GM23338 (cell line): ENCODE results near the gene TIMM13. TPM values are rescaled to one million over a fixed set of nuclear protein-coding genes. Genes with fewer than 3 reads are reported as not detected.

Experiments
- ATAC-seq: fragments of 200-7000 bp; cut with Tn5 transposase; 3 replicates; pipeline ENCODE4 v1.9.1; 2020
- DNase-seq: peaks from one replicate; pipeline ENCODE4 v3.0.0-alpha.2; 2015; ENCODE audit warnings: low spot score
- H2AFZ ChIP-seq: fragments of 200-600 bp; sonication (generic); 2 replicates; pipeline ENCODE4 v1.8.0; 2016; ENCODE audit warnings: antibody characterized with exemption, mild to moderate bottlenecking, moderate library complexity
- H3F3A ChIP-seq: fragments of 200-600 bp; sonication (generic); replicated peaks from 2 replicates; pipeline ENCODE4 v1.8.0; 2017; ENCODE audit warnings: antibody characterized with exemption, mixed run types, low read depth
- H3K27ac ChIP-seq: fragments of 200-600 bp; sonication (generic); 2 replicates; pipeline ENCODE4 v1.6.1; 2016; ENCODE audit warnings: low read depth
- H3K27me3 ChIP-seq: fragments of 200-600 bp; sonication (generic); 2 replicates; pipeline ENCODE4 v1.8.0; 2016; ENCODE audit warnings: mild to moderate bottlenecking, mixed run types, moderate library complexity; ENCODE audit not compliant: insufficient read depth
- H3K36me3 ChIP-seq: fragments of 200-600 bp; sonication (generic); 2 replicates; pipeline ENCODE4 v1.8.0; 2016; ENCODE audit warnings: mild to moderate bottlenecking; ENCODE audit not compliant: insufficient read depth
- H3K4me1 ChIP-seq: fragments of 200-600 bp; sonication (generic); 2 replicates; pipeline ENCODE4 v1.8.0; 2016; ENCODE audit warnings: mild to moderate bottlenecking, moderate library complexity; ENCODE audit not compliant: insufficient read depth
- H3K4me2 ChIP-seq: fragments of 200-600 bp; sonication (generic); 2 replicates; pipeline ENCODE4 v1.7.1; 2017; ENCODE audit warnings: mixed run types
- H3K4me3 ChIP-seq: fragments of 200-600 bp; sonication (generic); 2 replicates; pipeline ENCODE4 v1.6.1; 2016; ENCODE audit warnings: mixed run types
- H3K79me2 ChIP-seq: fragments of 200-600 bp; sonication (generic); replicated peaks from 2 replicates; pipeline ENCODE4 v1.8.0; 2017; ENCODE audit warnings: mild to moderate bottlenecking; ENCODE audit not compliant: insufficient read depth
- H3K9me2 ChIP-seq: fragments of 200-600 bp; sonication (generic); 2 replicates; pipeline ENCODE4 v1.8.0; 2017; ENCODE audit not compliant: insufficient read depth
- H4K20me1 ChIP-seq: fragments of 200-600 bp; sonication (generic); replicated peaks from 2 replicates; pipeline ENCODE4 v1.8.0; 2017; ENCODE audit warnings: mild to moderate bottlenecking; ENCODE audit not compliant: insufficient read depth
- H3K27ac Mint-ChIP-seq: 2 replicates; pipeline ENCODE4 v1.8.0; 2020; ENCODE audit warnings: inconsistent platforms, mild to moderate bottlenecking, moderate library complexity, mixed read lengths
- H3K27me3 Mint-ChIP-seq: 3 replicates; pipeline ENCODE4 v1.8.0; 2022; ENCODE audit warnings: low read depth, mild to moderate bottlenecking, moderate library complexity, mixed read lengths, inconsistent platforms; ENCODE audit not compliant: insufficient read depth, poor library complexity
- H3K36me3 Mint-ChIP-seq: 3 replicates; pipeline ENCODE4 v1.8.0; 2021; ENCODE audit warnings: low read depth, mild to moderate bottlenecking, inconsistent platforms, moderate library complexity, mixed read lengths
- H3K4me1 Mint-ChIP-seq: 3 replicates; pipeline ENCODE4 v1.8.0; 2020; ENCODE audit warnings: mild to moderate bottlenecking, inconsistent platforms, mixed read lengths
- H3K4me3 Mint-ChIP-seq: 3 replicates; pipeline ENCODE4 v1.8.0; 2021; ENCODE audit warnings: moderate library complexity, mild to moderate bottlenecking, inconsistent platforms, mixed read lengths
- H3K9me3 Mint-ChIP-seq: 3 replicates; pipeline ENCODE4 v1.8.0; 2020; ENCODE audit warnings: moderate library complexity, mild to moderate bottlenecking, inconsistent platforms, mixed read lengths
- CTCF ChIP-seq, 2 experiments: fragments of 200-600 bp in 1 of 2; sonication (generic) in 1 of 2; conservative IDR thresholded peaks; 2 replicates each; pipeline versions ENCODE4 v1.5.1 to v1.6.1; 2016 to 2017; ENCODE audit warnings: antibody characterized with exemption in 2 of 2, low read depth in 2 of 2, mild to moderate bottlenecking in 2 of 2, moderate library complexity in 1 of 2
- EZH2 ChIP-seq: fragments of 200-600 bp; sonication (generic); IDR thresholded peaks from one replicate; pipeline ENCODE4 v1.8.0; 2017; ENCODE audit warnings: antibody characterized with exemption, mild to moderate bottlenecking, low read depth; ENCODE audit not compliant: unreplicated experiment
- EZH2phosphoT487 ChIP-seq: fragments of 200-600 bp; sonication (generic); IDR thresholded peaks from one replicate; pipeline ENCODE4 v1.8.1; 2018; ENCODE audit warnings: antibody characterized with exemption; ENCODE audit not compliant: unreplicated experiment
- JUNB ChIP-seq: IDR thresholded peaks from one replicate; pipeline ENCODE4 v1.6.1; 2016; ENCODE audit warnings: antibody characterized with exemption; ENCODE audit not compliant: unreplicated experiment
- NANOG ChIP-seq: IDR thresholded peaks from 2 replicates; pipeline ENCODE4 v1.6.1; 2016; ENCODE audit warnings: antibody characterized with exemption, borderline replicate concordance
- POLR2AphosphoS5 ChIP-seq: IDR thresholded peaks from 2 replicates; pipeline ENCODE4 v1.6.1; 2016; ENCODE audit warnings: antibody characterized with exemption, low read depth
- STAT1 ChIP-seq: IDR thresholded peaks from one replicate; pipeline ENCODE4 v1.6.1; 2016; ENCODE audit warnings: antibody characterized with exemption; ENCODE audit not compliant: unreplicated experiment
- ZNF331 ChIP-seq: fragments of 250-450 bp; sonication (Bioruptor Pico); IDR thresholded peaks from 2 replicates; pipeline ENCODE4 v1.5.0; 2020; ENCODE audit warnings: low read depth, mild to moderate bottlenecking, moderate library complexity
- ZNF462 ChIP-seq: fragments of 250-450 bp; sonication (Bioruptor Pico); IDR thresholded peaks from 2 replicates; pipeline ENCODE4 v1.5.0; 2020; ENCODE audit warnings: mild to moderate bottlenecking, moderate library complexity
- polyA plus RNA-seq: library from polyadenylated mRNA; unstranded; fragments of >200 nt; fragmentation: Nextera tagmentation; extraction: Ambion mirVana; gene quantifications from 2 replicates; pipeline ENCODE4 v1.2.1, GENCODE V29; 2016
- total RNA-seq: library from RNA; depleted of rRNA; stranded (reverse); fragments of >200 nt; shearing (Covaris generic); gene quantifications from 2 replicates; pipeline ENCODE4 v1.2.3, GENCODE V29; 2014

TIMM13 gene
- total and polyA plus RNA-seq, 2 experiments from 2014 or later: 140 to 347 TPM

GRCh38 chr19:2420490-2420889 is 6.9 kb downstream of the TIMM13 start:
- Mint-ChIP-seq H3K27me3 (peaks cover 11% of the 10 kb centered on the region), H3K4me1 (no peaks in the 10 kb centered on the region; the same call in 2 of the 3 replicates), H3K9me3 (peaks cover 3% of the 10 kb centered on the region; the same call in 1 of the 3 replicates), H3K27ac (no peak overlapping the region), H3K36me3 (peaks cover 4% of the 10 kb centered on the region; the same call in 2 of the 3 replicates), H3K4me3 (no peak overlapping the region)
- Histone ChIP-seq H3F3A (0 out of 2 replicates have a peak, but pooled peaks cover under 1% of the 10 kb centered on the region), H3K9me2 (no peaks in the 10 kb centered on the region), H3K27me3 (no peaks in the 10 kb centered on the region), H3K4me3 (no peak overlapping the region), H4K20me1 (no peaks in the 10 kb centered on the region), H2AFZ (no peak overlapping the region), H3K27ac (no peak overlapping the region), H3K79me2 (peaks cover 4% of the 10 kb centered on the region), H3K4me1 (peaks cover 1% of the 10 kb centered on the region; the same call in 1 of the 2 replicates), H3K4me2 (no peak overlapping the region), H3K36me3 (no peaks in the 10 kb centered on the region)
- TF ChIP-seq CTCF (conservative IDR thresholded peaks at IDR 0.05; ENCODE audit: low read depth in 2 of 2): no peak
- TF ChIP-seq EZH2: no peak
- TF ChIP-seq ZNF331 (CRISPR knock-in tag): no peak
- TF ChIP-seq NANOG: no peak
- no peak for TF ChIP-seq JUNB
- TF ChIP-seq EZH2phosphoT487: no peak
- TF ChIP-seq POLR2AphosphoS5: no peak
- TF ChIP-seq STAT1: no peak
- no peak for TF ChIP-seq ZNF462
- ATAC-seq (no peak), DNase-seq (no peak)
